Stomach (tissue), 4 donors: ENCODE measurements around the gene SH3RF2.

Experiments
- CTCF ChIP-seq, 7 experiments: fragments of 450-650 bp in 4 of 7; fragments of 200-600 bp in 3 of 7; sonication (generic) in 3 of 7; IDR thresholded peaks; one replicate each; pipeline ENCODE4 v1.5.1; 2016 to 2019; ENCODE audit warnings: antibody characterized with exemption in 7 of 7, control low read depth in 2 of 7, mild to moderate bottlenecking in 1 of 7
- EP300 ChIP-seq: sonication (generic); formaldehyde crosslinking; IDR thresholded peaks from one replicate; pipeline ENCODE4 v1.6.1; 2017; ENCODE audit warnings: antibody characterized with exemption

DNA sequence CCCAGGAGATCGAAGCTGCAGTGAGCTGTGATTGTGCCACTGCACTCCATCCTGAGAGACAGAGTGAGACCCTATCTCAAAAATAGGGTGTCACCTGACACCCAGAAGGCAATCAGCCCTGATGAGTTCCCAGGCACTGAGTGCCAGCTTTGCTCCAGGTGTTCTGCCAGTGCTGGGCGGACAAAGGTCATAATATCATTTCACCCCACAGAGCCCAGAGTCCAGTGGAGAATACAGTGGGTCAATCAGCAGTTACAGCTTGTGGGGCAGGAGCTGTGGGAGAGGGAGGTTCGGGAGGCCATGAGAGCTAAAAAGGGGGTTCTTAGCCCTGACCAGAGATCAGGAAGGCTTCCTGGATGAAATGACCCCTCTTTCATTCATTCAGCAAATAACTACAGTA is 24.4 kb upstream of the SH3RF2 start:
- no peak for TF ChIP-seq CTCF (IDR thresholded peaks at IDR 0.05)
- no peak for TF ChIP-seq EP300
